Tibial nerve (tissue), 4 donors: ENCODE results near the gene WSCD2. TPM values are rescaled to one million over a fixed set of nuclear protein-coding genes. Genes with fewer than 3 reads are reported as not detected.
A peak's percentile ranks its signal among the peaks of the same experiment; 100 is the strongest.

ENCODE experiments used
- DNase-seq, 2 donors: peaks; one replicate each; pipeline ENCODE4 v3.0.0-alpha.2; 2019; ENCODE audit warnings: low spot score in 2 of 2
- H3K27ac ChIP-seq, 4 donors: fragments of 200-600 bp; sonication (generic) in 3 of 4; one replicate each; pipeline ENCODE4 v1.5.1; 2017 to 2019; ENCODE audit warnings: mild to moderate bottlenecking in 1 of 4
- H3K27me3 ChIP-seq, 2 donors: fragments of 200-600 bp; sonication (generic) in 1 of 2; one replicate each; pipeline versions ENCODE4 v1.5.1 to v1.6.0; 2017 to 2019
- H3K36me3 ChIP-seq, 3 donors: fragments of 200-600 bp; sonication (generic); one replicate each; pipeline ENCODE4 v1.5.1; 2018 to 2019
- H3K4me1 ChIP-seq, 4 donors: fragments of 200-600 bp; sonication (generic) in 3 of 4; one replicate each; pipeline ENCODE4 v1.5.1; 2017 to 2019
- H3K4me3 ChIP-seq, 4 donors: fragments of 200-600 bp; sonication (generic) in 3 of 4; one replicate each; pipeline ENCODE4 v1.5.1; 2017 to 2019; ENCODE audit warnings: mild to moderate bottlenecking in 1 of 4, moderate library complexity in 1 of 4
- H3K9me3 ChIP-seq, 4 donors: fragments of 200-600 bp; sonication (generic) in 3 of 4; one replicate each; pipeline ENCODE4 v1.5.1; 2017 to 2019
- CTCF ChIP-seq, 5 experiments: fragments of 200-600 bp in 3 of 5; fragments of 450-650 bp in 2 of 5; sonication (generic) in 3 of 5; IDR thresholded peaks; one replicate each; pipeline ENCODE4 v1.5.1; 2016 to 2019; ENCODE audit warnings: antibody characterized with exemption in 5 of 5, mild to moderate bottlenecking in 3 of 5, moderate library complexity in 2 of 5
- EP300 ChIP-seq, 2 donors: sonication (generic); formaldehyde crosslinking; IDR thresholded peaks; one replicate each; pipeline ENCODE4 v1.6.1; 2017; ENCODE audit warnings: antibody characterized with exemption in 2 of 2, mild to moderate bottlenecking in 1 of 2
- POLR2A ChIP-seq, 2 donors: fragments of 450-650 bp; IDR thresholded peaks; one replicate each; pipeline ENCODE4 v1.6.1; 2017; ENCODE audit warnings: antibody characterized with exemption in 2 of 2, mild to moderate bottlenecking in 2 of 2, moderate library complexity in 2 of 2
- WGBS, 2 donors: methylation state at CpG; one replicate each; pipeline ENCODE4 v1.1.5; 2018; 5-methylcytosine and 5-hydroxymethylcytosine counted together
- total RNA-seq, 4 donors: library from RNA; depleted of rRNA; stranded (reverse); fragments of >200 nt; gene quantifications; one replicate each; pipeline ENCODE4 v1.1.0, GENCODE V29; 2016

The WSCD2 gene
- total RNA-seq, 4 donors from 2014 or later = 4.2 to 38.9 (median 20.8) TPM

- 36 to 37% methylated on average over 11 of the region's 11 CpGs for WGBS, 2 donors
- no peaks in the 10 kb centered on the region for H3K27me3 ChIP-seq
- peaks cover 0 to 22% (median 0%) of the 10 kb centered on the region in 4 donors for H3K4me1 ChIP-seq
- no peak overlapping the region for H3K4me3 ChIP-seq
- H3K36me3 ChIP-seq = peaks cover 0 to 18% (median 0%) of the 10 kb centered on the region in 3 donors
- peak overlapping the region in 2 of 4 donors; percentile 26 to 80 for H3K27ac ChIP-seq
- DNase-seq = peak; percentile 59 to 64
- H3K9me3 ChIP-seq = no peaks in the 10 kb centered on the region
- TF ChIP-seq CTCF (IDR thresholded peaks at IDR 0.05) (no peak), EP300 (IDR thresholded peaks at IDR 0.05) (peak in 1 of 2 donors; percentile 46)
These were observed 160.5 kb downstream of the WSCD2 start for GRCh38 chr12:108289350-108290161.

DNA sequence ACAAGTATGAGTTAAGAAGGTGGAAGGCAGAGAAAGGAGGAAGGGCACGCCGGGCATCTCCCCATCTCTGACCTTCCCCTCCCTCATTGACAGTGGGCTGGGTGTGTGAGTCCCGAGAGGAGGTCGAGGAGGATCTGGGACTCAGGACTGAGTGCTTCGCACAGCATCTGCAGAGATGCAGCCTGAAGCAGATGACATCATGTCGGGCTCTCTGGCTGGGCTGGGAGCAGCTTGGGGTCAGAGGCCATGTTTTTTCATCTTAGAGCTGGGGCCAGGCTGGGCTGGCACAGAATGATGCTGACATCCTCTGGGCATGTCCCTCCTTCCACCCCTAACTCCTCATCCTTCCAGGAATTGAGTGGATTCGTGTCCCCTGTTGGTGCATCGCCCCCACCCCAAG is 166.6 kb downstream of the WSCD2 start:
- Histone ChIP-seq H3K9me3 (no peaks in the 10 kb centered on the region), H3K4me3 (no peak overlapping the region), H3K4me1 (peaks cover 0 to 31% (median 0%) of the 10 kb centered on the region in 4 donors), H3K27ac (no peak overlapping the region), H3K36me3 (peaks cover 0 to 18% (median 0%) of the 10 kb centered on the region in 3 donors), H3K27me3 (no peaks in the 10 kb centered on the region)
- no peak for DNase-seq
- WGBS, 2 donors = 27 to 31% methylated on average over 8 of the region's 8 CpGs
- TF ChIP-seq EP300 (IDR thresholded peaks at IDR 0.05) (no peak), CTCF (IDR thresholded peaks at IDR 0.05) (no peak), POLR2A (IDR thresholded peaks at IDR 0.05) (no peak)

GRCh38 chr12:108296945-108297344 is 167.9 kb downstream of the WSCD2 start:
- Histone ChIP-seq H3K9me3 (no peaks in the 10 kb centered on the region), H3K27me3 (no peaks in the 10 kb centered on the region), H3K4me1 (peaks cover 0 to 40% (median 1%) of the 10 kb centered on the region in 4 donors), H3K4me3 (no peak overlapping the region), H3K27ac (peak overlapping the region in 1 of 4 donors; percentile 14), H3K36me3 (peaks cover 0 to 8% (median 0%) of the 10 kb centered on the region in 3 donors)
- no peak for TF ChIP-seq POLR2A (IDR thresholded peaks at IDR 0.05)
- no peak for TF ChIP-seq EP300 (IDR thresholded peaks at IDR 0.05)
- TF ChIP-seq CTCF (IDR thresholded peaks at IDR 0.05) = no peak
- no peak for DNase-seq
- 31 to 49% methylated on average over 3 of the region's 3 CpGs for whole genome bisulfite sequencing, 2 donors

DNA sequence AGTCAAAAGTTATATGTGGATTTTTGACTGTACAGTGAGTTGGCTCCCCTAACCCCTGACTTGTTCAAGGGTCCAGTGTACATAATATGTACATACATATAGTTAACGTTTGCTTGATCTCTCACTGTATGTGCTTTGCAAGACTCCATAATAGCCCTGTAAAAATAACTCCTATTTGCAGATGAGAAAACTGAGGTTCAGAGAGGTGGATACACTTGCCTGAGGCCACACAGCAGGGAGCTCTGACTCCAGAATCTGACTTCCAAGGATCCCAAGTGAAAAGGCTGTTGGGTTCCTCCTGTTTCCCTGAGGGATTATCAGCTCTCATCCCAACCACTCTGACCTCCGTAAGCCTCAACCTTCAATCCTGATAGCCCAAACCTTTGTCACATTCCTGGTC is 168.3 kb downstream of the WSCD2 start:
- 74 to 76% methylated on average over 2 of the region's 2 CpGs for WGBS, 2 donors

More for the DNA sequence above, 168.3 kb downstream of the WSCD2 start:
- Histone ChIP-seq H3K4me3 (no peak overlapping the region), H3K9me3 (no peaks in the 10 kb centered on the region), H3K36me3 (peaks cover 0 to 4% (median 0%) of the 10 kb centered on the region in 3 donors), H3K4me1 (peaks cover 0 to 44% (median 2%) of the 10 kb centered on the region in 4 donors), H3K27me3 (no peaks in the 10 kb centered on the region), H3K27ac (peak overlapping the region in 1 of 4 donors; percentile 14)
- no peak for DNase-seq
- TF ChIP-seq EP300 (IDR thresholded peaks at IDR 0.05) (no peak), POLR2A (IDR thresholded peaks at IDR 0.05) (no peak), CTCF (IDR thresholded peaks at IDR 0.05) (no peak)
